Measurements from ENCODE around the gene HSD17B1.
A peak's percentile ranks its signal among the peaks of the same experiment; 100 is the strongest.

HSD17B1 gene

GRCh38 chr17:42563143-42563509 lies 10.4 kb downstream of the HSD17B1 start:
- intact Hi-C loops (cut with DNase I): no loop called here
- peak in 1 of 10 donors; percentile 31 for DNase-seq

GRCh38 chr17:42563543-42563942 lies 10.8 kb downstream of the HSD17B1 start:
- DNase-seq: no peak
- intact Hi-C loops (cut with DNase I): no loop called here

- intact Hi-C loops (cut with DNase I): no loop called here
- peak in 1 of 10 donors; percentile 37 for DNase-seq
Observed at GRCh38 chr17:42563950-42564349, 11.2 kb downstream of the HSD17B1 start.

- intact Hi-C loops (cut with DNase I): no loop called here
- peak in 1 of 10 donors; percentile 52 for DNase-seq
Observed at GRCh38 chr17:42564815-42565522, 12.2 kb downstream of the HSD17B1 start.

- intact Hi-C loops (cut with DNase I): no loop called here
- peak in 2 of 10 donors; percentile 40 to 57 for DNase-seq
Observed at GRCh38 chr17:42565523-42566214, 12.9 kb downstream of the HSD17B1 start.

GRCh38 chr17:42566215-42566882 lies 13.6 kb downstream of the HSD17B1 start:
- intact Hi-C loops (cut with DNase I): no loop called here
- DNase-seq: peak in 2 of 10 donors; percentile 34 to 67

- peak; percentile 88 to 99 (median 91) for DNase-seq
- intact Hi-C loops (cut with DNase I): no loop called here
Observed at GRCh38 chr17:42566883-42567573, 14.3 kb downstream of the HSD17B1 start, which contains the start of gene MLX. Gene MLX (plus strand): TSS chr17:42567100. CDS start chr17:42567125, 25 bp downstream.

- peak in 1 of 10 donors; percentile 73 for DNase-seq
- intact Hi-C loops (cut with DNase I): no loop called here
Observed at GRCh38 chr17:42568341-42569111, 15.8 kb downstream of the HSD17B1 start.

GRCh38 chr17:42571435-42572225 lies 18.9 kb downstream of the HSD17B1 start:
- DNase-seq: peak in 1 of 10 donors; percentile 29
- intact Hi-C loops (cut with DNase I): no loop called here

- DNase-seq: no peak
- intact Hi-C loops (cut with DNase I): no loop called here
Observed at GRCh38 chr17:42573095-42573494, 20.4 kb downstream of the HSD17B1 start.

- DNase-seq: no peak
- intact Hi-C loops (cut with DNase I): no loop called here
Observed at GRCh38 chr17:42574463-42574862, 21.7 kb downstream of the HSD17B1 start.

GRCh38 chr17:42577140-42577531 lies 24.4 kb downstream of the HSD17B1 start:
- intact Hi-C loops (cut with DNase I): loop anchor here (2.0 kb wide), 1 partner anchor 100 kb away; the partner anchor contains the start of gene PLEKHH3
- DNase-seq: no peak

GRCh38 chr17:42577532-42578281 lies 25.0 kb downstream of the HSD17B1 start, which contains the start of gene PSMC3IP:
Gene PSMC3IP (minus strand): TSS chr17:42577729. CDS start chr17:42577686, 43 bp downstream.
- intact Hi-C loops (cut with DNase I): loop anchor here (2.0 kb wide), 1 partner anchor 99 kb away; the partner anchor contains the start of gene PLEKHH3
- DNase-seq: peak; percentile 92 to 99 (median 96)

GRCh38 chr17:42578282-42578869 lies 25.7 kb downstream of the HSD17B1 start:
- intact Hi-C loops (cut with DNase I): no loop called here
- DNase-seq: peak in 9 of 10 donors; percentile 46 to 92 (median 70)

GRCh38 chr17:42579794-42580551 lies 27.2 kb downstream of the HSD17B1 start:
- DNase-seq: no peak
- intact Hi-C loops (cut with DNase I): no loop called here

- no peak for DNase-seq
- intact Hi-C loops (cut with DNase I): no loop called here
Observed at GRCh38 chr17:42581744-42582270, 29.1 kb downstream of the HSD17B1 start.

- intact Hi-C loops (cut with DNase I): no loop called here
- DNase-seq: no peak
Observed at GRCh38 chr17:42584880-42585279, 32.2 kb downstream of the HSD17B1 start.
